ENCODE results near the gene FRY. TPM values are rescaled to one million over a fixed set of nuclear protein-coding genes. Genes with fewer than 3 reads are reported as not detected.

Gene FRY
- total and polyA plus RNA-seq, 9 of the 15 experiments (the other 6 are each of a cell fraction or from before 2014, with no cell fraction given), result 0.03 to 0.31 (median 0.11) TPM; not detected in 3

- H3K9me1 ChIP-seq (ENCODE audit: control insufficient read depth, insufficient read depth, low read length), result no peaks in the 10 kb centered on the region
- in situ Hi-C loops (cut with MboI), result loop anchor here (25.0 kb wide), 1 partner anchor 398 kb away; no protein-coding TSS in a partner anchor
- peak; percentile 84 for FAIRE-seq
- H3K9ac ChIP-seq (ENCODE audit: insufficient read depth in 1 of 2, low read depth in 2 of 2, low read length in 2 of 2), result no peak overlapping the region
- no peaks in the 10 kb centered on the region for H3K27me3 ChIP-seq (ENCODE audit: control insufficient read depth in 2 of 2, insufficient read depth in 2 of 2, low read length in 2 of 2)
- 10% methylated on average over 12 of the region's 12 CpGs for WGBS (ENCODE audit: insufficient coverage, low coverage, missing lambda C conversion rate)
- H3K36me3 ChIP-seq (ENCODE audit: control insufficient read depth, insufficient read depth, low read length), result no peaks in the 10 kb centered on the region
- no peak overlapping the region for H3K4me2 ChIP-seq (ENCODE audit: insufficient read depth, low read length)
- H4K20me1 ChIP-seq (replicated peaks; ENCODE audit: control insufficient read depth, insufficient read depth, low read length), result no peaks in the 10 kb centered on the region
- peak overlapping the region; percentile 44; the same call in 1 of the 2 replicates for H2AFZ ChIP-seq (ENCODE audit: low read depth, low read length)
- peaks cover 0 to 7% of the 10 kb centered on the region in 2 experiments; a peak in 2 of 5 replicates for H3K4me1 ChIP-seq (replicated peaks in 1 of 2; ENCODE audit: control insufficient read depth in 2 of 2, insufficient read depth in 2 of 2, low read length in 2 of 2)
- H3K79me2 ChIP-seq (ENCODE audit: control insufficient read depth, insufficient read depth, low read length), result no peaks in the 10 kb centered on the region
- intact Hi-C loops (cut with micrococcal nuclease), result loop anchor here (1.0 to 5.0 kb wide), 2 partner anchors 64 to 288 kb away; no protein-coding TSS in a partner anchor
- no peaks in the 10 kb centered on the region for H3K9me3 ChIP-seq (replicated peaks; ENCODE audit: control insufficient read depth, insufficient read depth, low read depth, low read length)
- H3K4me3 ChIP-seq, result no peak overlapping the region
- no peak overlapping the region for H3K27ac ChIP-seq (ENCODE audit: extremely low read depth, low read depth, low read length)
- no TSS peak for BruUV-seq (replicated peaks)
- peak; percentile 14 to 53 (median 15) for DNase-seq (ENCODE audit: extremely low read depth in 1 of 4, low spot score in 3 of 4)
- ChIA-PET CTCF (ENCODE audit: low intra/inter-chr PET ratio) (interaction anchor here (0.9 to 1.4 kb wide), 5 partner anchors 63 to 400 kb away, joined by 3 to 9 read pairs (median 4); no protein-coding TSS in a partner anchor), POLR2A (no interaction called here)
- ATAC-seq, result peak; percentile 88
- no peak for TF ChIP-seq ZNF511 (CRISPR knock-in tag; IDR thresholded peaks at IDR 0.05)
- peak; percentile 43 to 64 (median 54); a peak in 5 of 6 replicates for TF ChIP-seq CTCF (IDR thresholded peaks at IDR 0.05 in 2 of 3, conservative IDR thresholded peaks at IDR 0.05 in 1 of 3; ENCODE audit: insufficient read depth in 2 of 3, low read depth in 1 of 3, low read length in 3 of 3)
- no peak for TF ChIP-seq U2AF2 (optimal IDR thresholded peaks at IDR 0.05; ENCODE audit: low read depth, low read length)
- no peak for TF ChIP-seq HDAC2 (IDR thresholded peaks at IDR 0.05)
- TF ChIP-seq, protein P1, sequence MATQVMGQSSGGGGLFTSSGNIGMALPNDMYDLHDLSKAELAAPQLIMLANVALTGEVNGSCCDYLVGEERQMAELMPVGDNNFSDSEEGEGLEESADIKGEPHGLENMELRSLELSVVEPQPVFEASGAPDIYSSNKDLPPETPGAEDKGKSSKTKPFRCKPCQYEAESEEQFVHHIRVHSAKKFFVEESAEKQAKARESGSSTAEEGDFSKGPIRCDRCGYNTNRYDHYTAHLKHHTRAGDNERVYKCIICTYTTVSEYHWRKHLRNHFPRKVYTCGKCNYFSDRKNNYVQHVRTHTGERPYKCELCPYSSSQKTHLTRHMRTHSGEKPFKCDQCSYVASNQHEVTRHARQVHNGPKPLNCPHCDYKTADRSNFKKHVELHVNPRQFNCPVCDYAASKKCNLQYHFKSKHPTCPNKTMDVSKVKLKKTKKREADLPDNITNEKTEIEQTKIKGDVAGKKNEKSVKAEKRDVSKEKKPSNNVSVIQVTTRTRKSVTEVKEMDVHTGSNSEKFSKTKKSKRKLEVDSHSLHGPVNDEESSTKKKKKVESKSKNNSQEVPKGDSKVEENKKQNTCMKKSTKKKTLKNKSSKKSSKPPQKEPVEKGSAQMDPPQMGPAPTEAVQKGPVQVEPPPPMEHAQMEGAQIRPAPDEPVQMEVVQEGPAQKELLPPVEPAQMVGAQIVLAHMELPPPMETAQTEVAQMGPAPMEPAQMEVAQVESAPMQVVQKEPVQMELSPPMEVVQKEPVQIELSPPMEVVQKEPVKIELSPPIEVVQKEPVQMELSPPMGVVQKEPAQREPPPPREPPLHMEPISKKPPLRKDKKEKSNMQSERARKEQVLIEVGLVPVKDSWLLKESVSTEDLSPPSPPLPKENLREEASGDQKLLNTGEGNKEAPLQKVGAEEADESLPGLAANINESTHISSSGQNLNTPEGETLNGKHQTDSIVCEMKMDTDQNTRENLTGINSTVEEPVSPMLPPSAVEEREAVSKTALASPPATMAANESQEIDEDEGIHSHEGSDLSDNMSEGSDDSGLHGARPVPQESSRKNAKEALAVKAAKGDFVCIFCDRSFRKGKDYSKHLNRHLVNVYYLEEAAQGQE (IDR thresholded peaks at IDR 0.05; ENCODE audit: borderline replicate concordance), result peak; percentile 32
- TF ChIP-seq, protein P1 (CRISPR knock-in tag; IDR thresholded peaks at IDR 0.05; ENCODE audit: low read depth), result no peak
- TF ChIP-seq ZNF444 (CRISPR knock-in tag; IDR thresholded peaks at IDR 0.05), result no peak
- peak; percentile 23; the same call in 1 of the 2 replicates for TF ChIP-seq SMC3 (conservative IDR thresholded peaks at IDR 0.05; ENCODE audit: insufficient read depth, low read depth, low read length)
- no peak for TF ChIP-seq TAL1 (IDR thresholded peaks at IDR 0.05)
- TF ChIP-seq STAT5A (IDR thresholded peaks at IDR 0.05; ENCODE audit: borderline replicate concordance, low read length), result no peak
- no peak for TF ChIP-seq ZNF589 (CRISPR knock-in tag; IDR thresholded peaks at IDR 0.05; ENCODE audit: low read depth)
- TF ChIP-seq XRCC3 (IDR thresholded peaks at IDR 0.05), result no peak
These were observed 278.6 kb downstream of the FRY start for GRCh38 chr13:32310134-32310706.

Measured in K562 (cell line).